ENCODE data around the gene TRRAP.
"Not testable (repeated sequence)": the region's sequence is repeated elsewhere in the genome, so short reads cannot be mapped to it uniquely, and the experiment has no call there.

Gene TRRAP

GRCh38 chr7:99040104-99040958, 162.0 kb downstream of the TRRAP start:
- DNase-seq (ENCODE audit: extremely low read depth in 1 of 2, low read depth in 1 of 2), result peak in 1 of 2 donors; percentile 36

- no peak for DNase-seq (ENCODE audit: extremely low read depth in 1 of 2, low read depth in 1 of 2)
Observed at GRCh38 chr7:99041526-99041925, 163.2 kb downstream of the TRRAP start.

GRCh38 chr7:99042957-99043356, 164.6 kb downstream of the TRRAP start:
- no peak for DNase-seq (ENCODE audit: extremely low read depth in 1 of 2, low read depth in 1 of 2)

DNA sequence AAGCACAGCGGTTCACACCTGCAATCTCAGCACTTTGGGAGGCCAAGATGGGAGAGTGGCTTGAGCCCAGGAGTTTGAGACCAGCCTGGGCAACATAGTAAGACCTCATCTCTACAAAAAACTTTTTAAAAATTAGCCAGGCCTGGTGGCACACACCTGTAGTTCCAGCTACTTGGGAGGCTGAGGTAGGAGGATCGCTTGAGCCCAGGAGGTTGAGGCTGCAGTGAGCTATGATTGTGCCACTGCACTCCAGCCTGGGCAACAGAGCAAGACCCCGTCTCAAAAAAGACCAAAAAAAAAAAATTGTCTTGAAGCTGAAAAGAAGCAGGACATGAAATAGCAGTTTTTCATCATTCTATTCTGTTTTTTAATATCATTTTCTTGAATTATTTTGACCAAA, 166.5 kb downstream of the TRRAP start:
- not testable (repeated sequence) for DNase-seq (ENCODE audit: extremely low read depth in 1 of 2, low read depth in 1 of 2)

DNA sequence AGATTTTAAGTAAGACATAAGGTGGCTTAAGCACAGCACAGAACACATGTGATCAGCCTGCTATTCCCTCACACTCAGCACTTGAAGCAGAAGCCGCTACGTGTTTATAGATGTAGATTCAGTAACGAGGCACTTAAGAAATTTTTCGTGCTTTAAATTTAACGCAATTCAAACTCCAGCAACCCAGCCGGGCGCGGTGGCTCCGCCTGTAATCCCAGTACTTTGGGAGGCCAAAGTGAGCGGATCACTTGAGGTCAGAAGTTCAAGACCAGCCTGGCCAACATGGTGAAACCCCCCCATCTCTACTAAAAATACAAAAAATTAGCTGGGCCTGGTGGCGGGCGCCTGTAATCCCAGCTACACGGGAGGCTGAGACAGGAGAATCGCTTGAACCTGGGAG, 167.9 kb downstream of the TRRAP start:
- DNase-seq (ENCODE audit: extremely low read depth in 1 of 2, low read depth in 1 of 2), result not testable (repeated sequence)

GRCh38 chr7:99046722-99047121, 168.4 kb downstream of the TRRAP start:
- DNase-seq (ENCODE audit: extremely low read depth in 1 of 2, low read depth in 1 of 2), result no peak

DNA sequence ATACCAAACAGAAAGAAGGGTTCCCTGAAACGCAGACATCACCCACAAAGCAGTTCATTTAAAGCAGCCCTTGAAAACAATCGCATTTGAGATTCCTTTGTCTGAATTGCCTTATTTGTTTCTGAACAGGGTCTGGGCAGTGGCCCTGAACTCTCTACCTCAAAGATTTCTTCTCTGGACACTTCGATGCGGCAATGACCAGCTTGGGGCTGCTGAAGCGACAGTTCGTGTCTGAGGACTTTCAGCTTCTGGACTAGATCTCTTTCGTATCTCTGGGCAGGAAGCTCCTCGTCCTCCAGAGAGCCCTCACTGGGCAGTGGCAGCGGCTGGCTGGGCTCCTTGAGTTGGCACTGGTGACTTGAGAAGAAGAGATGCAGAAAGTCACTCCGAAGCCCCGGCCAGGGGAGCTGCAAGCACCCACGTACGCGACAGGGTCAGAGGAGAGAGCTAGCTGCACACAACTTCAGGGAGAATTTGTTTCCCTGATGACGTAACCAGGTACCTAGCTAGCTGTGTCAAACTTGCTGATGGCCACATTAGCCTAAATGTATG, 169.3 kb downstream of the TRRAP start:
- no peak for DNase-seq (ENCODE audit: extremely low read depth in 1 of 2, low read depth in 1 of 2)

- no peak for DNase-seq (ENCODE audit: extremely low read depth in 1 of 2, low read depth in 1 of 2)
Observed at GRCh38 chr7:99050971-99051370, 172.6 kb downstream of the TRRAP start.

DNA sequence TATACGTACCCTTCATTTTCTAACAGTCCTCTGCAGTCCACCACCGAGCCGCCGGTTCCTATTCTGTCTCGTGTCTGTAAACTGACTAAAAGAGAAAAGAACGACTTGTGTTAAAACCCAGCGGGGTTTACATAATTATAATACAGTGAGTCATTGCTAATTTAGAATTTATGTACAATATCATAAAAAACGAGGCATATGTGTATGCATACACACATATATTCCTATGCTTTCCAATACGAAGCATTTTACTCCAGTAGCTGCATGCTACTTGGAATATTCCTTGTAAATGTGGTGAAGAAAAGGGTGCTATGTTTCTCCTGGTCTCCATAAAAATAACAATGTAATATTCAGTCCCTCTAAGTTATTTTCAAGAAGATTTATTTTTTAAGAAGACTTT, 176.4 kb downstream of the TRRAP start:
- no peak for DNase-seq (ENCODE audit: extremely low read depth in 1 of 2, low read depth in 1 of 2)

DNA sequence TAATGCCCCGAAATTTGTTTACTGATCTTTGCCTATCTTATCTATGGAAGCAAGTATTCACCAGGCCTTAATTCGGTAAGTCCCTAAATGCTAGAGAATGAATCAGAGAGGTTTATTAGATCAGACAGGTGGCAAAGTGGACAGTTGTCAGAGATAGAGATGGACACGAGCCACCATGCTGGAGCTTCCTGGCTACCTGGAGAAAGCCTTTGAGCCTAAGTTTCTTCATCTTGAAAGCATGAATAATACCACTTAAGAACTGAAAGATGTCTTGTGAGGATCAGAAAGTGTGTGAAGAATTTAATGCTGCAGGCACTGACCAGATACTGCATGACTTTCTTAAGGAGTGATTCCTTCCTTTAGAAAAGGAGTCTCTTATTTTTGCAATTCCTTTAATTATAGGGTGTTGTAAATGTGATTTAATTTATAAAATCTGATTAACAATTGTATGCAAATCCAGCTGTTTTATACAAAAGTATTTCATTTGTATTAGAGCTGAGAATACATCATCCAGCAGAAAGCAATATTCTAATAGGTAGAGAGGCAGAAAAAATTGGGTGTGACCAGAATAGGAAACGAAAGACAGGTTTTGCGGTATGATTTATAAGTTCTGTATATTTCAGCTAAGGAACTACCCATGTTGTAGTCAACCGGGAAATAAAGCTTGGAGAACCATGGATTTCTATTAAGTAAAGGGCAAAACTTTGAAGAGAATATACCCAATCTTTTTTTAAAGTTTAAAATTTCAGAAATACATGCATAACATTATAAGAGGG, 182.9 kb downstream of the TRRAP start:
- no peak for DNase-seq (ENCODE audit: extremely low read depth in 1 of 2, low read depth in 1 of 2)

Measured in stimulated activated CD8-positive, alpha-beta memory T cell treated with anti-CD3 and anti-CD28 coated beads, Interleukin-7, amount 100 ng/mL, for 48 hours (primary cell).